ENCODE measurements around the gene TIGD1.

GRCh38 chr2:232501794-232502390 is 48.5 kb downstream of the TIGD1 start:
- TF ChIP-seq ZNF114 (CRISPR knock-in tag; IDR thresholded peaks at IDR 0.05) (no peak), CTCF (conservative IDR thresholded peaks at IDR 0.05; ENCODE audit: low read depth in 2 of 2) (no peak), EZH2 (IDR thresholded peaks at IDR 0.05; ENCODE audit: low read depth, unreplicated experiment) (no peak), NANOG (IDR thresholded peaks at IDR 0.05; ENCODE audit: borderline replicate concordance) (no peak)

Measured in GM23338 (cell line).